ENCODE results near the gene INPP5F.
A peak's percentile ranks its signal among the peaks of the same experiment; 100 is the strongest.
"Not testable (repeated sequence)": the region's sequence is repeated elsewhere in the genome, so short reads cannot be mapped to it uniquely, and the experiment has no call there.

Gene INPP5F

GRCh38 chr10:119852822-119853221 lies 127.0 kb downstream of the INPP5F start:
- H3K4me3 ChIP-seq (ENCODE audit: low read length) = no peak overlapping the region
- no peak for TF ChIP-seq ZNF274 (IDR thresholded peaks at IDR 0.05; ENCODE audit: low read depth, low read length)

- no peak overlapping the region for H3K4me3 ChIP-seq (ENCODE audit: low read length)
- no peak for TF ChIP-seq ZNF274 (IDR thresholded peaks at IDR 0.05; ENCODE audit: low read depth, low read length)
Observed at GRCh38 chr10:119853574-119853973, 127.7 kb downstream of the INPP5F start.

- TF ChIP-seq ZNF274 (IDR thresholded peaks at IDR 0.05; ENCODE audit: low read depth, low read length) = no peak
Observed at GRCh38 chr10:119858063-119858462, 132.2 kb downstream of the INPP5F start.

GRCh38 chr10:119859420-119860258 lies 133.8 kb downstream of the INPP5F start:
- no peak overlapping the region; the same call in 1 of the 2 replicates for H3K4me3 ChIP-seq (ENCODE audit: low read length)
- TF ChIP-seq ZNF274 (IDR thresholded peaks at IDR 0.05; ENCODE audit: low read depth, low read length) = no peak

More at GRCh38 chr10:119858063-119858462, 132.2 kb downstream of the INPP5F start:
- H3K4me3 ChIP-seq (ENCODE audit: low read length) = no peak overlapping the region

- no peak for TF ChIP-seq ZNF274 (IDR thresholded peaks at IDR 0.05; ENCODE audit: low read depth, low read length)
- H3K4me3 ChIP-seq (ENCODE audit: low read length) = no peak overlapping the region
Observed at GRCh38 chr10:119860866-119861607, 135.2 kb downstream of the INPP5F start.

- no peak overlapping the region for H3K4me3 ChIP-seq (ENCODE audit: low read length)
- TF ChIP-seq ZNF274 (IDR thresholded peaks at IDR 0.05; ENCODE audit: low read depth, low read length) = no peak
Observed at GRCh38 chr10:119862524-119862923, 136.7 kb downstream of the INPP5F start.

- no peak overlapping the region for H3K4me3 ChIP-seq (ENCODE audit: low read length)
- no peak for TF ChIP-seq ZNF274 (IDR thresholded peaks at IDR 0.05; ENCODE audit: low read depth, low read length)
Observed at GRCh38 chr10:119863951-119864565, 138.2 kb downstream of the INPP5F start.

- no peak for TF ChIP-seq ZNF274 (IDR thresholded peaks at IDR 0.05; ENCODE audit: low read depth, low read length)
- no peak overlapping the region for H3K4me3 ChIP-seq (ENCODE audit: low read length)
Observed at GRCh38 chr10:119865699-119866240, 139.9 kb downstream of the INPP5F start.

GRCh38 chr10:119867317-119867716 lies 141.5 kb downstream of the INPP5F start:
- TF ChIP-seq ZNF274 (IDR thresholded peaks at IDR 0.05; ENCODE audit: low read depth, low read length) = no peak
- no peak overlapping the region for H3K4me3 ChIP-seq (ENCODE audit: low read length)

GRCh38 chr10:119869398-119869797 lies 143.5 kb downstream of the INPP5F start:
- H3K4me3 ChIP-seq (ENCODE audit: low read length) = not testable (repeated sequence)

- peak overlapping the region; percentile 92 for H3K4me3 ChIP-seq (ENCODE audit: low read length)
- no peak for TF ChIP-seq ZNF274 (IDR thresholded peaks at IDR 0.05; ENCODE audit: low read depth, low read length)
Observed at GRCh38 chr10:119871881-119872609, 146.2 kb downstream of the INPP5F start.

- no peak for TF ChIP-seq ZNF274 (IDR thresholded peaks at IDR 0.05; ENCODE audit: low read depth, low read length)
- H3K4me3 ChIP-seq (ENCODE audit: low read length) = peak within 1 kb of the TSS; percentile 92
Observed at GRCh38 chr10:119872610-119872859, 146.7 kb downstream of the INPP5F start, which contains the start of gene MCMBP. Gene MCMBP (minus strand): TSS chr10:119872843. CDS start chr10:119872584, 259 bp downstream.

- no peak for TF ChIP-seq ZNF274 (IDR thresholded peaks at IDR 0.05; ENCODE audit: low read depth, low read length)
- H3K4me3 ChIP-seq (ENCODE audit: low read length) = peak overlapping the region; percentile 92
Observed at GRCh38 chr10:119872860-119873681, 147.2 kb downstream of the INPP5F start.
